Activated CD8-positive, alpha-beta memory T cell treated with anti-CD3 and anti-CD28 coated beads for 24 hours (primary cell): ENCODE results near the gene CAMTA2.

Experiments used
- DNase-seq: peaks from one replicate; pipeline ENCODE4 v3.0.0-alpha.2; 2020

The CAMTA2 gene

GRCh38 chr17:5000237-5000639 is 12.8 kb upstream of the CAMTA2 start:
- no peak for DNase-seq

GRCh38 chr17:4999430-5000093 is 12.1 kb upstream of the CAMTA2 start:
- no peak for DNase-seq

GRCh38 chr17:4998732-4999429 is 11.4 kb upstream of the CAMTA2 start:
- no peak for DNase-seq

- no peak for DNase-seq
These were observed 10.7 kb upstream of the CAMTA2 start for GRCh38 chr17:4998027-4998731.

- peak; percentile 96 for DNase-seq
These were observed 10.0 kb upstream of the CAMTA2 start, which contains the start of the genes INCA1 and KIF1C for GRCh38 chr17:4997302-4998026. Gene INCA1 (minus strand): TSS chr17:4997522. CDS start chr17:4994437, 3,085 bp downstream. Gene KIF1C (plus strand): TSS chr17:4997950. CDS start chr17:5000247, 2,297 bp downstream.

- DNase-seq, result no peak
These were observed 6.7 kb upstream of the CAMTA2 start for GRCh38 chr17:4994081-4994595.

- DNase-seq, result no peak
These were observed 492 bp upstream of the CAMTA2 start for GRCh38 chr17:4987767-4988567.

GRCh38 chr17:4986403-4986802 is 1.1 kb downstream of the CAMTA2 start:
- no peak for DNase-seq

GRCh38 chr17:4982305-4982704 is 5.2 kb downstream of the CAMTA2 start:
- DNase-seq, result no peak

GRCh38 chr17:4980644-4981216 is 6.7 kb downstream of the CAMTA2 start:
- DNase-seq, result peak; percentile 71

- no peak for DNase-seq
These were observed 8.7 kb downstream of the CAMTA2 start for GRCh38 chr17:4978726-4979125.

GRCh38 chr17:4974115-4974670 is 13.3 kb downstream of the CAMTA2 start:
- DNase-seq, result no peak

- DNase-seq, result no peak
These were observed 14.0 kb downstream of the CAMTA2 start for GRCh38 chr17:4973256-4974114.

GRCh38 chr17:4972752-4973151 is 14.7 kb downstream of the CAMTA2 start:
- no peak for DNase-seq

- no peak for DNase-seq
These were observed 15.2 kb downstream of the CAMTA2 start for GRCh38 chr17:4972322-4972721.

GRCh38 chr17:4971826-4972225 is 15.6 kb downstream of the CAMTA2 start:
- DNase-seq, result no peak

- DNase-seq, result no peak
These were observed 17.2 kb downstream of the CAMTA2 start for GRCh38 chr17:4970273-4970672.

- peak; percentile 85 for DNase-seq
These were observed 17.8 kb downstream of the CAMTA2 start for GRCh38 chr17:4969551-4970173.

- peak; percentile 88 for DNase-seq
These were observed 18.4 kb downstream of the CAMTA2 start for GRCh38 chr17:4969047-4969550.
